ENCODE measurements around the gene CCDC102A.
"Not testable (repeated sequence)": the region's sequence is repeated elsewhere in the genome, so short reads cannot be mapped to it uniquely, and the experiment has no call there.

The CCDC102A gene

GRCh38 chr16:57566436-57566835 is 30.1 kb upstream of the CCDC102A start:
- in situ Hi-C loops (cut with MboI; ENCODE audit: low sequenced_read_pairs) = no loop called here

DNA sequence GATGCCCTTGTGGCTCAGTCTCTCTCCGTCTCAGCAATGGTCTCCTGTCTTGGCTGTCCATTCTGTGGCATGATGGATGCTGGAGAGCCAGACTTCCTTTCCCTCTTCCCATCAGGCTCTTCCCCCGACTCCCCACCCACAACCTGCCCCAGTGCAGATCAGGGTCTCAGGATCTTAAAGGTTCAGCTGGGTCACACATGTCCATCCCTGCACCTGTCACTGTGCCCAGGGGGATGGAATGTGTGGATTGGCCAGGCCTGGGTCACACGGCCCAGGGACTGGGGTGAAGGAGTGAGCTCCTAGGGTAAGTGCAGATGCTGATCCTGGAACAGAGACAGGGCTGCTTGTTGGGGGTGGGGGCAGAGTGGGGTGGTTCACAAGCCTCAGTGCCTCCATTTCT is 29.1 kb upstream of the CCDC102A start:
- in situ Hi-C loops (cut with MboI; ENCODE audit: low sequenced_read_pairs) = no loop called here

GRCh38 chr16:57564571-57565270 is 28.4 kb upstream of the CCDC102A start:
- in situ Hi-C loops (cut with MboI; ENCODE audit: low sequenced_read_pairs) = no loop called here

DNA sequence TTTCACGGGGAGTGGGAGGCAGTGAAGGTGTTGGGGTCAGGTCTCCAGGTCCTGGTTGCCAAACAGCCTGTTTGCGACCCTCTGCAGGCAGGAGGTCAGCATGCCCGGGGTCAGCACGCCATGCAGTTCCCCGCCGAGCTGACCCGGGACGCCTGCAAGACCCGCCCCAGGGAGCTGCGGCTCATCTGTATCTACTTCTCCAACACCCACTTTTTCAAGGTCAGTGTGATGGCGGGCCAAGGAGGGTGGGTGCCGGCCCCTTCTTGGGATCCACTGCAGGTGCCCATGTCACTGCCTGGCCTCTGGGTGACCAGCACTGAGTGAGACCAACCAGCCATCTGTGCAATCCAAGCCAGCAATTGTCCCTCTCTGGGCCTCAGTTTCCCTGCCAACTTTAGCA is 27.4 kb upstream of the CCDC102A start:
- in situ Hi-C loops (cut with MboI; ENCODE audit: low sequenced_read_pairs) = no loop called here

DNA sequence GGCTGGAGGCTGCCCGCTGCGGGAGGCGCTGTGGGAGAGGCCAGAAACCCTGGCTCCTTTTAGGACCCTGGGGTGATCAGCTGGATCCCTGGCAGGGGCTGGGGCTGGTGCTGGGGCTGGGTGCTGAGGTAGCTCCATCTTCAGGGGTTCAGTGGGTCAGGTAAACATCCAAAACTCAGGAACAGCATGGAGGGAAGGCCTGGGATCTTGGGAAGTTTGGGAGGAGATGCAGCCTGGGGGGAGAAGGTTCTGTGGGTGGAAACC is 27.0 kb upstream of the CCDC102A start:
- in situ Hi-C loops (cut with MboI; ENCODE audit: low sequenced_read_pairs) = no loop called here

- in situ Hi-C loops (cut with MboI; ENCODE audit: low sequenced_read_pairs) = no loop called here
Observed at GRCh38 chr16:57562669-57563486, 26.5 kb upstream of the CCDC102A start.

DNA sequence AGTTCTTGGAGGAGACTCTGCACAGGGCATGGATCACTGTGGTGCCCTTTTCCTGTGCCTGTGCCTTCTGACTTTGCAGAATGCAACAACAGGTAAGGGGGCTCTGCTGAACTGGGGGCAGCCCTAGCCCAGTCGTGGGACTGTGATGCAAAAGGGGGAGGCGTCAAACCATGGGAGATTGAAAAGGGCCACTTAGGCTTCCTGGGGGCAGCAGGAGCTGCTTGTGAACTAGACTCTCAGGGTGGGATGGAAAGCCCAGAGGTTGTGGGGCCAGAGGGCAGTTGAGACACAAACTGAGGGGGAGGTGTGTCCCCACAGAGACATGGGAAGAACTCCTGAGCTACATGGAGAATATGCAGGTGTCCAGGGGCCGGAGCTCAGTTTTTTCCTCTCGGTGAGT is 25.7 kb upstream of the CCDC102A start:
- in situ Hi-C loops (cut with MboI; ENCODE audit: low sequenced_read_pairs) = no loop called here

DNA sequence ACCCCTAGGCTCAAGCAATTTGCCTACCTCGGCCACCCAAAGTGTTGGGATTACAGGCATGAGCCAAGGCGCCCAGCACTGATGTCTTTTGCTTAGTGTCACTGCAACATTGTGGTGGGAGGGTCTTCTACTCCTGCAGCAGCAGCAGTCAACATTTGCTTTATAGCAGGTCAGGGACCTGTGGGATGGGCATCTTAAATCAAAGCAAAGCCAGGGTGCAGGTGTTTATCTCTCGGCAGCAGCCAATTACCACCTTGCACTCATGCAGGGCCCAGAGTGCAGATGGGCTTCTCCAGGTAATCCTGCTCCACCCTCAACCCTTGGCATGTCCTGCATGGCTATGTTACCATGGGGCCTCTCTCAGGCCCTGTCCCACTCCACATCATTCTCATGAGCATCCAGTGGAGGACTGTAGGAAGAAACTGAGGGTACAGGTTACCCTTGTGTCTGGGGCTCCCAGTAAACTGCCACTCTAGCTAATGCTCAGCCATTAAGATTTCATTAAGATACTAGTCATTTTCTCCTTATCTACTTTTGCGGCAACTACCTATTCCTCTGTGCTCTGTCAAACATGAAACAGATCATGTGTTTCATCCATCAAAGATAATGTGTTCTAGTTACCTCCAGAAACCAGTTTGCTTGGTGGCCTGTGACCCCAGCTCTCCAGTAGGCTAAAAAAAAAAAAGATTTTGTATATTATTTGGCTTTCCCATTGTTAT is 22.9 kb upstream of the CCDC102A start:
- in situ Hi-C loops (cut with MboI; ENCODE audit: low sequenced_read_pairs) = no loop called here

DNA sequence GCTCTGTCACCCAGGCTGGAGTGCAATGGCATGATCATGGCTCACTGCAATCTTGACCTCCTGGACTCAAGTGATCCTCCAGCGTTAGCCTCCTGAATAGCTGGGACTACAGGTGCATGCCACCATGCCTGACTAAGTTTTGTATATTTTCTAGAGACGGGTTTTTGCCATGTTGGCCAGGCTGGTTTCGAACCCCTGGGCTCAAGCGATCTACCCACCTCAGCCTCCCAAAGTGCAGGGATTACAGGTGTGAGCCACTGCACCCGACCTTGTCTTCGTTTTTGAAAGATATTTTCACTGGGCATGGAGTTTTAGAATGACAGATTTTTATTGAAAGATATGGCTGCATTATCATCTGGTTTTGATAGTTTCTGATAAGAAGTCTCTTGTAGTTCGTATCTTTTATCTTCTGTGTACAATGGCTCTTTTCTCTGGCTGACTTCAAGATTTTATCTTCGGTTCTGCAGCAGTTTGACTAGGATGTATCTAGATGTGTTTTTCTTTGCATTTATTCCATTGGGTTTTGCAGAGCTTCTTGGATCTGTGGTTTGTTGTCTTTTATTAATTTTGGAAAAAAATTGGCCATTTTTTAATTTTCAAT is 20.7 kb upstream of the CCDC102A start:
- in situ Hi-C loops (cut with MboI; ENCODE audit: low sequenced_read_pairs) = no loop called here

- in situ Hi-C loops (cut with MboI; ENCODE audit: low sequenced_read_pairs) = no loop called here
Observed at GRCh38 chr16:57555831-57556230, 19.5 kb upstream of the CCDC102A start.

DNA sequence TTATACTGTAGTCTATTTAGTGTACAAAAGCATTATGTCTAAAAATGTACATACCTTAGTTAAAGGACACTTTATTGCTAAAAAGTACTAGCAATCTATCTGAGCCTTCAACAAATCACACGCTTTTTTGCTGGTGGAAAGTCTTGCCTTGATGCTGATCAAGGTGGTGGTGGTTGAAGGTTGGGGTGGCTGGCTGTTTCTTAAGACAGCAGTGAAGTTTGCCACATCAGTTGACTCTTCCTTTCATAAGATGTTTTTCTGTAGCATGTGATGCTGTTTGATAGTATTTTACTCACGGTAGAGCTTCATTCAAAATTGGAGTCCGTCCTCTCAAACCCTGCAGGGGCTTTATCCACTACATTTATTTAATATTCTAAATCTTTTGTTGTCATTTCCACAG is 14.7 kb upstream of the CCDC102A start:
- in situ Hi-C loops (cut with MboI; ENCODE audit: low sequenced_read_pairs) = no loop called here

- in situ Hi-C loops (cut with MboI; ENCODE audit: low sequenced_read_pairs) = no loop called here
Observed at GRCh38 chr16:57549730-57550129, 13.4 kb upstream of the CCDC102A start.

DNA sequence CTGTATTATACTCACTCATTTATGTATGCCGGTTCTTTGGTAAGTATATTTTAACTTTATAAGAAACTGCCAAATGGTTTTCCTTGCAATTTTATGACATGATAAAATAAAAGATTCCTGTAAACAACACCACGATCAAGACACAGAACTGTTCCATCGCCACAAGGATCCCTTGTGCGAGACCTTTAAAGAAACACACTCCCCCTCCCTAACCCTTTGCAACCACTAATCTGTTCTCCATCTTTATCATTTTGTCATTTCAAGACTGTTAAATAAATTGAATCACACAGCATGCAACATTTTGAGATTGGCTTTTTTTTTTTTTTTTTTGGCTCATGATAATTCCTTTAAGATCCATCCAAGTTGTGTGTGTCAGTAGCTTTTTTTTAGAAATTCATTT is 12.0 kb upstream of the CCDC102A start:
- in situ Hi-C loops (cut with MboI; ENCODE audit: low sequenced_read_pairs) = no loop called here

DNA sequence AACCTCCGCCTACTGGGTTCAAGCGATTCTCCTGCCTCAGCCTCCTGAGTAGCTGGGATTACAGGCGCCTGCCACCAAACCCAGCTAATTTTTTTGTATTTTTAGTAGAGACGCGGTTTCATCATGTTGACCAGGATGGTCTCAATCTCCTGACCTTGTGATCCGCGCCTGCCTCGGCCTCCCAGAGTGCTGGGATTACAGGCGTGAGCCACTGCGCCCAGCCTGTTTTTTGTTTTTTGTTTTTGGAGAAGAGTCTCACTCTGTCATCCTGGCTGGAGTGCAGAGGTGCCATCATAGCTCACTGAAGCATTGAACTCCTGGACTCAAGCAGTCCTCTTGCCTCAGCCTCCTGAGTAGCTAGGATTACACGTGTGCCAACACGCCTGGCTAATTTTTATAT is 11.2 kb upstream of the CCDC102A start:
- in situ Hi-C loops (cut with MboI; ENCODE audit: low sequenced_read_pairs) = not testable (repeated sequence)

DNA sequence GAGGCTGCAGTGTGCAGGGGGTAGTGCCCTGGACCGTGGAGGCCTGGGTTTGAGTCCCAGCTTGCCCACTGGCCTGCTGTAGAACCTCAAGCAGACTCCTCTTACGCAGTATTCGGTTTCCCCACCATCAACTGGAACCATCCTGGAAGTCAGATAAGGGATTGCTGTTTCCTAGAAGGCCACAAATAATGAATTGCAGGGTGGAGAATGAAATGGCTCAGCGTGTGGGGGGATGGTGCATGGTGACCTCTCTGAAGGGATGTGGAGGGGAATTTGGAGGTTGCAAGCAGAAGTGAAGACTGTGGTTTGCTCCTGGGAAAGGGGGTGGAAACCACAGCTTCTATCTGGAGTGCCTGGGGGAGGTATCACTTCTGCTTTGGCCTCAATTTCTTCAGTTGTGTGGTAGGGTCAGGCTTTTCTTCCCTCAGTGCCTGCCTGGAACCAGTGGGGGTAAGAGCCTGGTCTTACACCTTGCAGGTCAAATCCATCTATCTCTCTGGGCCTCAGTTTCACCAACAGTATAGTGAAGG is 7.8 kb upstream of the CCDC102A start:
- in situ Hi-C loops (cut with MboI; ENCODE audit: low sequenced_read_pairs) = no loop called here

DNA sequence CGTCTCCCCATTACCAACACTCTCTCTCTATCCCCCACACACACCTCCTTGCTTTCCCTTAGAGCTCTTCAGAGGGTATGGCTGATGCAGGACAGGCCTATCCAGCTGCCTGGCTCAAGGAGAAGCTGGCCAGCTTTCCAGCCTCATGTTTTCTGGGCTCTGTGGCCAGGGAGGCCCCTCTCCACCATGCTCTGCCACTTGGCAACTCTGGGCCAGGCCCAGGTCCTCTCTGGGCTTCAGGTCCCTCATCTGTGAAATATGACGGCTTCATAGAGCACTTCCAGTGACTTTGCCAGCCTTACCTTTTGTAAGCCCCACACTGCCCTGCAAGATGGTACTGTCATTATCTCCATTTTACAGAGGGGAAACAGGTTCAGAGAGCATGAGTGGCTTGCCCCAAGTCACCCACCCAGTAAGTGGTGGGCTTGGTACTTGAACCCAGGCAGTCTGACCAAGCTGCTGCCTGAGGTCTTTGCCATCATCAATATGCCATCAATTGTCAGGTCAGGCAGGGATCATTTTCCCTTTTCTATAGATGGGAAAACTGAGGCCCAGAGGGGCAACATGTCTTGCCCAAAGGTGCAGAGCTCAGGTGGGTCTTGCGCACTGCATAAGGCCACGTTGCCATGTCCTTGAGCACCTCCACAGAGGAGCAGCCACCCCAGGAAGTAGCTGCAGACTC is 5.5 kb upstream of the CCDC102A start:
- in situ Hi-C loops (cut with MboI; ENCODE audit: low sequenced_read_pairs) = no loop called here

- in situ Hi-C loops (cut with MboI; ENCODE audit: low sequenced_read_pairs) = no loop called here
Observed at GRCh38 chr16:57540906-57541753, 4.8 kb upstream of the CCDC102A start.

GRCh38 chr16:57540387-57540786 is 4.0 kb upstream of the CCDC102A start:
- in situ Hi-C loops (cut with MboI; ENCODE audit: low sequenced_read_pairs) = no loop called here

- in situ Hi-C loops (cut with MboI; ENCODE audit: low sequenced_read_pairs) = no loop called here
Observed at GRCh38 chr16:57539072-57539796, 2.9 kb upstream of the CCDC102A start.
